Rectal smooth muscle tissue (tissue), 1 donor: ENCODE data around the gene GTPBP3.
"Not testable (repeated sequence)": the region's sequence is repeated elsewhere in the genome, so short reads cannot be mapped to it uniquely, and the experiment has no call there.

ENCODE experiments used
- H3K27ac ChIP-seq: one replicate; pipeline ENCODE4 v1.7.0; 2013; ENCODE audit warnings: low read depth, low read length, inconsistent platforms
- H3K27me3 ChIP-seq: one replicate; pipeline ENCODE4 v1.7.0; 2013; ENCODE audit warnings: low read length; ENCODE audit not compliant: control insufficient read depth, insufficient read depth
- H3K36me3 ChIP-seq: one replicate; pipeline ENCODE4 v1.7.0; 2013; ENCODE audit warnings: low read length; ENCODE audit not compliant: control insufficient read depth, insufficient read depth
- H3K4me1 ChIP-seq: one replicate; pipeline ENCODE4 v1.7.0; 2013; ENCODE audit warnings: low read length; ENCODE audit not compliant: control insufficient read depth, insufficient read depth
- H3K4me3 ChIP-seq: one replicate; pipeline ENCODE4 v1.7.0; 2013; ENCODE audit warnings: low read length
- H3K9ac ChIP-seq: one replicate; pipeline ENCODE4 v1.7.0; 2013; ENCODE audit warnings: low read length

Gene GTPBP3, protein sequence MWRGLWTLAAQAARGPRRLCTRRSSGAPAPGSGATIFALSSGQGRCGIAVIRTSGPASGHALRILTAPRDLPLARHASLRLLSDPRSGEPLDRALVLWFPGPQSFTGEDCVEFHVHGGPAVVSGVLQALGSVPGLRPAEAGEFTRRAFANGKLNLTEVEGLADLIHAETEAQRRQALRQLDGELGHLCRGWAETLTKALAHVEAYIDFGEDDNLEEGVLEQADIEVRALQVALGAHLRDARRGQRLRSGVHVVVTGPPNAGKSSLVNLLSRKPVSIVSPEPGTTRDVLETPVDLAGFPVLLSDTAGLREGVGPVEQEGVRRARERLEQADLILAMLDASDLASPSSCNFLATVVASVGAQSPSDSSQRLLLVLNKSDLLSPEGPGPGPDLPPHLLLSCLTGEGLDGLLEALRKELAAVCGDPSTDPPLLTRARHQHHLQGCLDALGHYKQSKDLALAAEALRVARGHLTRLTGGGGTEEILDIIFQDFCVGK

DNA sequence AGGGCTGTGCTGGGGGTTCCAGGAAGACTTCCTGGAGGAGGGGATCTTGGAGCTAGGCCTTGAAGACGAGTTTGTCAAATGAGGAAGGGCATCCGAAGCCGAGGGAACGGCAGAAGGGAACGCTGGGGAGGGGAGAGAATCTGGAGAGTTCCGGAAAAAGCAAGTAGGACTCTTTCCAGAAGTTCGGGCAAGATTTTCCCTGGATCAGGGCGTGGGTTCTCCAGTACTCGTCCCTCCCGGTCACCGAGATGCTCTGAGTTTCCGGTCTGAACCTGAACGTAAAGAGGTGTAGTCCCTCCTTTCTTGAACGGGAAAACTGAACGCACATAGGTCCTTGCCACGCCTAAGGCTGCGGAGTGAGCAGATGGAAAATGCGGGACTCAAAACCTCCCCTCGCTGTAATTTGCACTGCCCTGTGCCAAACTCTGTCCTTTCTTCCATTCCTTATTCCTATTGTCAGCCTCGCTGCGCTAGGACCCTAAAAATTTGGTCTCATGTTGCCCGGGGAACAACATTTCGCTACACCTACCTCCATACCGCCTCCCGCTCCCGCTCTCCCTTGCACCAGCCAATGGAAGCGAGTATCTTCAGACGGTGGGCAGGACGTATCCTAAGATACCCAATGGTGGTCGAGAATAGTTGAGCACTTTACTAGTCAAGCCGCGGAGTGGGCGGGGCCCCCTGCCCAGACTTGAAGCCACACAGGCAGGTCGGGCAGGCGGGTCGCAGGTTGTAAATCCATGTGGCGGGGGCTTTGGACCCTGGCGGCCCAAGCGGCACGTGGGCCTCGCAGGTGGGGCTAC, at the start of gene GTPBP3:
Gene GTPBP3, plus strand, starts transcription at position 682 of the 803 bp plus-strand sequence. Its CDS starts 59 bp downstream, at position 741.
- Histone ChIP-seq H3K36me3 (no peaks in the 10 kb centered on the region), H3K4me1 (peaks cover 12% of the 10 kb centered on the region), H3K27ac (peak within 1 kb of the TSS; percentile 88), H3K4me3 (peak within 1 kb of the TSS; percentile 84), H3K9ac (peak within 1 kb of the TSS; percentile 89), H3K27me3 (no peaks in the 10 kb centered on the region)

DNA sequence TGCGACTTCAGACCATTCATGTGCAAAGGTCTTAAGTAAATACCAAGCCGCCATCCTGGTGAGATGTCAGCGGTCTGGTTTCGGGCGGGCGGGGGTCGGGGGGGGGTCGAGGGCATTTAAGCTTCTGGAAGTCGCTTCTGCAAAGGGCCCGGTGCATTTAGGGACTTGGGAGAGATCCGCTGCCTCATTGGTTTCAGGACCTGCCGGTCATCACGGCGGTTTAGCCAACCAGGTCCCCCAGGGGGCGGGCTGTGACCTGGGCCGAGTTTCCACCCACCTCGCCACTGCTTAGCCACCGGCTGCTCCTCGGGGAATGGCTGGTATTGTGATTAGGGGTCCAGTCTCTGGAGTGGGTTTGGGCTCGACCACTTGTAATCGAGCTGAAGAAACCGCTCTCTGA, 47.9 kb upstream of the GTPBP3 start:
- no peak overlapping the region for H3K27ac ChIP-seq
- no peak overlapping the region for H3K4me3 ChIP-seq
- H3K36me3 ChIP-seq, result no peaks in the 10 kb centered on the region
- no peak overlapping the region for H3K9ac ChIP-seq
- no peaks in the 10 kb centered on the region for H3K27me3 ChIP-seq
- no peaks in the 10 kb centered on the region for H3K4me1 ChIP-seq

DNA sequence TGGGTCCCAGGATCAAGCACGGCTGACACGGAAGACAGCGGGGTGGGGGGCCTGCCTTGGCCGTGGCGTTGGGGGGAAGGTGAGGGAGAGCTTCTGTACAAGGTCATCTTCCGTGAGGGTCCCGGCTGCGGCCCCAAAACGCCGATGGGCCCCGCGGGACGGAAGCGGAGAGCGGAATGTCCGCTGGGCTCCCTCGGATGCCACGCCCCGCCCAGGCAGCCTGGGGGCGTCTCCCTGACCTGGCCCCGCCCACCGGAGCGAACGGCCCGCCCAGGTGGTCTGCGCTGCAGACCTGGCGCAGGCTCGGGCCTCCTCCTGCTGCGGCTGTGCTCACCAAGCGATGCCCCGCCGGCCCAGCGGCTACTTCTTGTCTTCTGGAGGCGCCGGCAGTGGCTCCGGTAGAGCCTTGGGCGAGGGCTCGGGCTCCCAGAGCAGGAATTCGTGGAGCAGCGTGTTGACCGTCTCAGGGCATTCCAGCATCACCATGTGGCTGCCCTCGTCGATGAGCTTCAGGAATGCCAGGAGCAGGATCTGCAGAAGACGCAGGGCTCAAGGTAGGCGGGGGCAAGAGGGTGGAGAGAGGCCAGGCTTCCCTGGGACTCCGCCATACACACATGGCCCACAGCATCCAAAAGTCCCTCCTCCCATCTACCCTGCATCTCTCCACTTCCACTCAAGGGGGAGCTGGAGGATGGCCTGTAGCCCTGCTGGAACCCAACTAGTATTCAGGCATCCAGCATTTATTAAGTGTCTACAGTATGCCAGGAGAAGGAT, 44.9 kb upstream of the GTPBP3 start:
- H3K36me3 ChIP-seq, result no peaks in the 10 kb centered on the region
- H3K4me3 ChIP-seq, result peak overlapping the region; percentile 78
- peak overlapping the region; percentile 66 for H3K27ac ChIP-seq
- H3K4me1 ChIP-seq, result no peaks in the 10 kb centered on the region
- H3K9ac ChIP-seq, result no peak overlapping the region
- H3K27me3 ChIP-seq, result no peaks in the 10 kb centered on the region

DNA sequence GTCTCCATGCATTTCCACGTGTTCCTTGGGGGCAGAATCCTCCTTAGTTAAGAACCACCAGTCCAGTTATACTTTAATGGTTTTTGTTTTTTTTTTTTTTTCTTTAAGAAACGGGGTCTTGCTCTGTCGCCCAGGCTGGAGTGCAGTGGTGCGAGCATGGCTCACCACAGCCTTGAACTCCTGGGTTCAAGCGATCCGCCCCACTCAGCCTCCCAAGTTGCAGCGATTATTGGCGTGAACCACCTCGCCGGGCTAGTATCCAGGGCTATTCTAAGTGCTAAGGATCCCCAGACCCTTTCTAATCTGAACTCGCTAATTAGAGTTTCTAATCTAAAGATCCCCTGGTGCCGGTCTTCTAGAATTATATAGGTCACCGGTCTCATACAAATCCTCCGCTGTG, 43.7 kb upstream of the GTPBP3 start:
- H3K27me3 ChIP-seq, result no peaks in the 10 kb centered on the region
- no peak overlapping the region for H3K27ac ChIP-seq
- no peak overlapping the region for H3K4me3 ChIP-seq
- no peaks in the 10 kb centered on the region for H3K4me1 ChIP-seq
- no peak overlapping the region for H3K9ac ChIP-seq
- no peaks in the 10 kb centered on the region for H3K36me3 ChIP-seq

DNA sequence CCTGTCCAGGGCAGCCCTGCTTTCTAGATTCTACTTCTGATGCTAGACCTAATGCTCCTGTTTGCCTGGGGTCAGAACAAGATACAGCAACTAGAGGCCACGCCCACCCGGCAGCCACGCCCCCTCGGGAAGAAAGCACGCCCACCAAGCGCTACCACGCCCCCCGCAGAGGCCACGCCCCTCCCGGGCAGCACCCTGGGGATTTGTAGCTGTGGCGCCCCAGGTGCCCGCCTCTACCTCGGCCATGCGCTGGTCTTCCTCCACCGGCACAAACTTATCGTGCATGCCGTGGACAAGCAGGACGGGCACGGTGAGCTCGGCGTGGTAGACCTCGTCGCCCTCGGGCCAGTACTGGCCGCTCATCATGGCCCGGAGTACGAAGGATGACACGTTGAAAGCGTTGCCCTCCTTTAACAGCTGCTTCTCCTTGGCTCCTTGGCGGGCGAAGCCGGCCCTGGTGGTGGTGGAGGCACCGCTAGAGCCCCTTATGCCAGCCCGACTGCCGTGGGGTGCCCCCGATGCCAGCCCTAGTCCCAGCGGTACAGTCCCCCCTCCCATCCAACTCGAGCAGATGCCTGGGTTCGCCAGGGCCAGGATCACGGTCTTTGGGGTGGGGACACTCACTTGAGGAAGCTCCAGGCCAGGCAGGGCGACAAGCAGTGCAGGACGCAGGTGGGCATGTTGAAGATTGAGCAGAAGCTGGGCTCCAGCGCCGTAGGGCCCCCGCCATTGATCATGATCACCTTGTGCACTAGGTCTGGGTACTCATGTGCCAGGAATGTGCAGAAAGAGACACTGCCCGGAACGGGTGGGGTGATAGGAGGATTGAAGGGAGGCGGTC, 43.1 kb upstream of the GTPBP3 start:
- H3K36me3 ChIP-seq, result no peaks in the 10 kb centered on the region
- no peak overlapping the region for H3K9ac ChIP-seq
- no peaks in the 10 kb centered on the region for H3K4me1 ChIP-seq
- no peaks in the 10 kb centered on the region for H3K27me3 ChIP-seq
- no peak overlapping the region for H3K4me3 ChIP-seq
- no peak overlapping the region for H3K27ac ChIP-seq

DNA sequence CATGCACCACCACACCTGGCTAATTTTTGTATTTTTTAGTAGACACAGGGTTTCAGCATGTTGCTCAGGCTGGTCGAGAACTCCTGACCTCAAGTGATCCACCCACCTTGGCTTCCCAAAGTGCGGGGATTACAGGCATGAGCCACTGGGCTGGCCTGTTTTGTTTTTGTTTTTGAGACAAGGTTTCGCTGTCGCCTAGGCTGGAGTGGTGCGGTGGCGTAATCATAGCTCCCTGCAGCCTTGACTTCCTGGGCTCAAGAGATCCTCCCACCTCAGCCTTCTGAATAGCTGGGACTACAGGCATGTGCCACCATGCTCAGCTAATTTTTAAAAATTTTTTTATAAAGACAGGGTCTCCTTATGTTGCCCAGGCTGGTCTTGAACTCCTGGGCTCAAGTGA, 41.8 kb upstream of the GTPBP3 start:
- H3K4me3 ChIP-seq, H3K36me3 ChIP-seq, H3K9ac ChIP-seq, H3K27ac ChIP-seq, H3K27me3 ChIP-seq, H3K4me1 ChIP-seq: not testable (repeated sequence)

DNA sequence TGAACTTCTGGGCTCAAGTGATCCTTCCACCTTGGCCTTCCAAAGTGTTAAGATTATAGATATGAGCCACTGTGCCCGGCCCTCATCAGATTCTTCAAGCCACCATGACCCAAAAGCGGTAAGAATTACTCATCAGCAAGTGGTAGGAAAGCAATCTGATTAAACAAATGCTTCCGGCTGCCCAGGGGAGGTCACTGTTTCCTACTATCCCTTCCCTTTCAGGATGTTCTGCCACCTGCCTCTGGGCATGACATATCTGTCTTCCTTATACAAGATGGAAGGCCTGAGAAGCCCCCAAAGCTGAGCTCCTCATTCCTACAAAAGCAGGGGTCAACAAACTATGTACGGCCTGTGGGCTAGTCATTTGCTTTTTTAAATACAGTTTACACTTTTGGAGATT, 41.1 kb upstream of the GTPBP3 start:
- Histone ChIP-seq H3K4me1 (no peaks in the 10 kb centered on the region), H3K9ac (no peak overlapping the region), H3K36me3 (no peaks in the 10 kb centered on the region), H3K4me3 (no peak overlapping the region), H3K27me3 (no peaks in the 10 kb centered on the region), H3K27ac (no peak overlapping the region)

DNA sequence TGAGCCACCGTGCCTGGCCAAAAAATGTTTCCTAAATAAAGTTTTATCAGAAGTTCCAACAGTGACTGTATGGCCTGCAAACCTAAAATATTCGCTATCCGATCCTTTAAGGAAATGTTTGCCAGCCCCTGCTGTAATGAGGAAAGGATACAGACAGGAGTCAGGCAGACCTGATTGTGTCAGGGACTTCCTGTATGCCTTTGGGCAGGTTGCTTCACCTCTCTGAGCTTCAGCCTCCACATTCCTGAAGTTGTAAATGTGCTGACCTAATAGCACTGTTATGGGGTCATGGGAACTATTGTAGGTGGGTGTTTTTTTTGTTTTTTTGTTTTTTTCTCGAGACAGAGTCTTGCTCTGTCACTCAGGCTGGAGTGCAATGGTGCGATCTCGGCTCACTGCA, 40.4 kb upstream of the GTPBP3 start:
- Histone ChIP-seq H3K9ac (no peak overlapping the region), H3K4me3 (no peak overlapping the region), H3K4me1 (no peaks in the 10 kb centered on the region), H3K27ac (no peak overlapping the region), H3K27me3 (no peaks in the 10 kb centered on the region), H3K36me3 (no peaks in the 10 kb centered on the region)

DNA sequence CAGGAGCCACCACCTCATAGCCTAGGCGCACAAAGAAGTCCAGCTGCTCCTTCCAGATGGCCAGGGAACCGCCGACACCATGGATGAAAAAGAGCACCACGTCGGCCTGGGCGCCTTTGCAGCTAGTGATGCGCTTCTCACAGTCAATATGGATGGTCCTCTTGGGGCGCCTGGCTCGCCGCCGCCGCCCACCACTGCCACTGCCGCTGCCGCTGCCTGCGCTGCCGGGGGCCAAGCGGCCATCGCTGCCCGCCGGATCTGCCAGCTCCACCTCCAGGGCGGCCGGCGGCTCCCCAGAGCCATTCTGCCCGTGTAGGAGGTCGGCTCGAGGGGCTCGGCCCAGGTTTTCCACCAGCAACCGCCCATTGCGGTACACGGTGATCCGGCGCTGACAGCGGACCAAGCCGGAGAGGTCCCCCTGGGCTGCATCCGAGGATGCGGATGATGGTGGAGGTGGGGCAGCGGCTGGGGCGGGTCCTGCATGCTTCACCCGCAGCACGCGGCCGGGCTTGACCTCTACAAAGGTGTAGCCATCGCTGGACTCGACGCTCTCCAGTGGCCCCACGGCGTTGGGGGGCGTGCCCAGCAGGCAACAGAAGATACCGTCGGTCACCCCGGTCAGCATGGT, 36.2 kb upstream of the GTPBP3 start:
- Histone ChIP-seq H3K4me3 (no peak overlapping the region), H3K27ac (no peak overlapping the region), H3K4me1 (peaks cover 12% of the 10 kb centered on the region), H3K27me3 (no peaks in the 10 kb centered on the region), H3K9ac (no peak overlapping the region), H3K36me3 (no peaks in the 10 kb centered on the region)

DNA sequence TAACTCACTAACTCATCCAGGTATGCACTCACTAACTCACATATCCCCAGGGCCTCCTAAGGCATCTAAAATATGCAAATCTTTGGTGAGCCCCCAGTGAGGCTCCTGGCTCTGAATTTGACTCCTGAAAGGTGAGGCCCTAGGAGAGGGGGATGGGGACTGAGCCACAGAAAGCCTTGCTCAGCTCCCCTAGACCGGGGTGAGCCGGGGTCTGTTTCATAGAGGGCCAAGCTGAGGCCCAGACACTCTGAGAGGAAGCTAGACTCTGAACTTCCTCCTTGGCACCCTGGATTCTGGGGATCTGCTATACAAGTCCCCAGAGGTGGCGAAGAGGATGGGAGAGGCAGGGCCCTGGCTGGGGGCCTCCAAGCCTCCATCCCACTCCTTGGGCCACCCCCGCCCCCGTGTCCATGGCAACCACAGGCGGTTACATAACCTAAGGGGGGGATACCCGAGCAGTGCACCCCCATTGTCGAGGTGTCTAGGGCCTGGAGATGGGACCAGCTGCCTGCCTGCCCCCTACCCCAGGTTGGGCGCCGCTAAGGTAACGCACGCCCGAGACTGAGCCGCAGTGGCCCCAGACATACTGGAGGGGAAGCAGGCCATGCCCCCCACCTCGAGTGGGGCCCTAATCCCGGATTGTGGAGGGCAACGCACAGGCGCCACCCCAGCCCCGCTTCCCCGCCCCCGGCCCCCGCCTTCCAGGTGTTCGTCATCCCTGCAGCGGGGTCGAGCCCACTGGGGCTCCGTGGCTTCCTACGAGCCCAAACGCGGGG, 34.8 kb upstream of the GTPBP3 start:
- Histone ChIP-seq H3K4me1 (peaks cover 16% of the 10 kb centered on the region), H3K4me3 (peak overlapping the region; percentile 79), H3K27me3 (no peaks in the 10 kb centered on the region), H3K27ac (peak overlapping the region; percentile 65), H3K36me3 (no peaks in the 10 kb centered on the region), H3K9ac (peak overlapping the region; percentile 34)
